Effector memory CD4-positive, alpha-beta T cell (primary cell): ENCODE data around the gene NSG2.

Experiments
- DNase-seq, 3 donors: peaks; one replicate each; pipeline ENCODE4 v3.0.0-alpha.2; 2020
- H3K27ac ChIP-seq: 2 replicates; pipeline ENCODE4 v1.7.0; 2013; ENCODE audit warnings: mild to moderate bottlenecking, low read length, moderate library complexity; ENCODE audit not compliant: insufficient read depth, poor library complexity, severe bottlenecking
- H3K27me3 ChIP-seq: replicated peaks from 2 replicates; pipeline ENCODE4 v1.7.0; 2013; ENCODE audit warnings: mild to moderate bottlenecking, low read length; ENCODE audit not compliant: insufficient read depth, control insufficient read depth, poor library complexity, severe bottlenecking
- H3K36me3 ChIP-seq: 2 replicates; pipeline ENCODE4 v1.7.0; 2013; ENCODE audit warnings: mild to moderate bottlenecking, low read length, moderate library complexity; ENCODE audit not compliant: control insufficient read depth, insufficient read depth
- H3K4me1 ChIP-seq: 2 replicates; pipeline ENCODE4 v1.7.0; 2013; ENCODE audit warnings: low read length, mild to moderate bottlenecking; ENCODE audit not compliant: control insufficient read depth, insufficient read depth, poor library complexity, severe bottlenecking
- H3K4me3 ChIP-seq: 2 replicates; pipeline ENCODE4 v1.7.0; 2013; ENCODE audit warnings: low read length, low read depth, mild to moderate bottlenecking; ENCODE audit not compliant: insufficient read depth, poor library complexity, severe bottlenecking
- H3K9me3 ChIP-seq: 2 replicates; pipeline ENCODE4 v1.7.0; 2013; ENCODE audit warnings: mild to moderate bottlenecking, low read length, moderate library complexity; ENCODE audit not compliant: control insufficient read depth

NSG2 gene

GRCh38 chr5:174082286-174082685 lies 36.8 kb downstream of the NSG2 start:
- Histone ChIP-seq H3K4me3 (no peak overlapping the region), H3K27me3 (no peaks in the 10 kb centered on the region), H3K9me3 (no peaks in the 10 kb centered on the region), H3K4me1 (no peaks in the 10 kb centered on the region), H3K27ac (no peak overlapping the region), H3K36me3 (no peaks in the 10 kb centered on the region)
- DNase-seq: no peak

DNA sequence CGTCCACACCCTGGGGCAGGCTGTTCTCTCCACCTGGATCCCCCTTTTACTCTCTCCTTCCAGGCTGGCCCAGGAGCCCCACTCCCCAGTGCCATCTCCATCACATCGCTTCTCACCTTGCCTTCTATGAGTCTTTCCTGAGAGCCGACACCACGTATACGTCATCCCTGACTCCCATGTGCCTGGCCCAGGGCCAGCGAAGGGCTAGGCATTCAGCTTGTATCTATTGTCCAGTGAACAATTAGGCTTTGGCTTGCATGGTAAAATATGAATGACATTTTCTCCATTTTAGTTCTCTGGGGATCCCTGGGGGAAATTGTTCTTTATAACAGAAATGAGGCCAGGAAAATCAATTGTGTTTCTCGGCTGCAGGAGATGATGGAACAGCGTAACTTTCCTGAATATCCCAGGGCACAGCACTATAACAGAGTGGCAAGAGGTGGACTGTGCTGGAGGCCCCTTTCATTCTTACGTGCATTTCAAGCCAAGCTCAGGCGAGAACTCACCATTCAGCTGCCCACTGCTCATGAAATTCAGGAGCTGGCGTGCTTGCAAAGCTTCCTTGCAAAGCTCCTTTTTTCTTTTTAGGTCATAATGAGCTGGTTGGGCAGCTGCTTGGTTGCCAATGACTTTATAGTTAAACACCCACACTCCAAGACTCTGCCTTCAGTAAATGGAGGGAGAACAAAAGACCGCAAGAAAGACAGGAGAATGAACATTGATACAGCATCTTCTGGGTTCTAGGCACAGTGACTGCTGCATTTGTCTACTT lies 37.7 kb downstream of the NSG2 start:
- Histone ChIP-seq H3K9me3 (no peaks in the 10 kb centered on the region), H3K4me1 (no peaks in the 10 kb centered on the region), H3K36me3 (no peaks in the 10 kb centered on the region), H3K4me3 (no peak overlapping the region), H3K27ac (no peak overlapping the region), H3K27me3 (no peaks in the 10 kb centered on the region)
- no peak for DNase-seq

GRCh38 chr5:174084691-174085154 lies 39.2 kb downstream of the NSG2 start:
- no peak for DNase-seq
- Histone ChIP-seq H3K9me3 (no peaks in the 10 kb centered on the region), H3K27me3 (no peaks in the 10 kb centered on the region), H3K27ac (no peak overlapping the region), H3K36me3 (no peaks in the 10 kb centered on the region), H3K4me1 (no peaks in the 10 kb centered on the region), H3K4me3 (no peak overlapping the region)

GRCh38 chr5:174086751-174087150 lies 41.2 kb downstream of the NSG2 start:
- DNase-seq: no peak

DNA sequence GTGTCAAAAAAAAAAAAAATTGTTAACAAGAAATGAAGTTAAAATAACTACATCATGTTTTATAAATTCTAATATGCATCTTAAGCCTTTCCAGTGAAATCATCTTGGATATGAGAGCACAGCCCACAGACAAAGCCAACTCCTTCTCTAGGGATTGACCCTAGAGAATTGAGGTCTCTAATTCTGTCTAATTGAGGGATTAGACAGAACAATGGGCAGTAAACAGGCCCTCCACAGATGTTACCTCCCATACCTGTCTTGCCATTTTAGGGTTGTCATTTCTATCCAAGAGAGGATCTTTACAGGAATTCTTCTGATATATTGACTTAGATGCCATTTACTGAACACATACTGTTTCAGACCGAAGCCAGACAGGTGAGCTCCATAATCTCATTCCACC lies 42.3 kb downstream of the NSG2 start:
- Histone ChIP-seq H3K9me3 (no peaks in the 10 kb centered on the region), H3K27ac (no peak overlapping the region), H3K36me3 (no peaks in the 10 kb centered on the region), H3K27me3 (no peaks in the 10 kb centered on the region), H3K4me1 (no peaks in the 10 kb centered on the region), H3K4me3 (no peak overlapping the region)
- DNase-seq: no peak

More at GRCh38 chr5:174086751-174087150, 41.2 kb downstream of the NSG2 start:
- H3K4me3 ChIP-seq: no peak overlapping the region
- no peaks in the 10 kb centered on the region for H3K36me3 ChIP-seq
- H3K9me3 ChIP-seq: no peaks in the 10 kb centered on the region
- no peaks in the 10 kb centered on the region for H3K4me1 ChIP-seq
- no peaks in the 10 kb centered on the region for H3K27me3 ChIP-seq
- no peak overlapping the region for H3K27ac ChIP-seq

GRCh38 chr5:174090129-174090528 lies 44.6 kb downstream of the NSG2 start:
- H3K4me1 ChIP-seq: no peaks in the 10 kb centered on the region
- DNase-seq: no peak
- no peak overlapping the region for H3K4me3 ChIP-seq
- no peak overlapping the region for H3K27ac ChIP-seq
- no peaks in the 10 kb centered on the region for H3K9me3 ChIP-seq
- H3K27me3 ChIP-seq: no peaks in the 10 kb centered on the region
- no peaks in the 10 kb centered on the region for H3K36me3 ChIP-seq

DNA sequence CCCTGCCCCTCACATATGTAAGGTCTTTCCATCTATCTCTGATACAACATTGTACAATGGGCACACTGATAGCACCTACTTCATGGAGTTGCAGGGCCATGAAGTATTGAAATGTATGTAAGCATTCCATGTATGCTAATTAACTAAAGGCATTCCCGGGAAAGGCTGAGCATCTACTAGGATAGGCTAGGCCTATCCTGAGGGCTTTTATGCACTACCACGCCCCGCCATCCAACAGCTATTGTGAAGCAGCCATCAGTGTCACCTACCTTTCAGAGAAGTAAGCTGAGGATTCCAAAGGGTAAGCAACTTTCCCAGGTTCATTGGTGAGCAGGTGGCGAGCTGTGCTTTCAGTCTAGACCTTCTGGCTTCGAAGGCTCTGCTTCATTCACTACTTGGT lies 47.6 kb downstream of the NSG2 start:
- Histone ChIP-seq H3K4me1 (no peaks in the 10 kb centered on the region), H3K27ac (no peak overlapping the region), H3K36me3 (no peaks in the 10 kb centered on the region), H3K27me3 (no peaks in the 10 kb centered on the region), H3K9me3 (no peaks in the 10 kb centered on the region), H3K4me3 (no peak overlapping the region)
- DNase-seq: no peak

DNA sequence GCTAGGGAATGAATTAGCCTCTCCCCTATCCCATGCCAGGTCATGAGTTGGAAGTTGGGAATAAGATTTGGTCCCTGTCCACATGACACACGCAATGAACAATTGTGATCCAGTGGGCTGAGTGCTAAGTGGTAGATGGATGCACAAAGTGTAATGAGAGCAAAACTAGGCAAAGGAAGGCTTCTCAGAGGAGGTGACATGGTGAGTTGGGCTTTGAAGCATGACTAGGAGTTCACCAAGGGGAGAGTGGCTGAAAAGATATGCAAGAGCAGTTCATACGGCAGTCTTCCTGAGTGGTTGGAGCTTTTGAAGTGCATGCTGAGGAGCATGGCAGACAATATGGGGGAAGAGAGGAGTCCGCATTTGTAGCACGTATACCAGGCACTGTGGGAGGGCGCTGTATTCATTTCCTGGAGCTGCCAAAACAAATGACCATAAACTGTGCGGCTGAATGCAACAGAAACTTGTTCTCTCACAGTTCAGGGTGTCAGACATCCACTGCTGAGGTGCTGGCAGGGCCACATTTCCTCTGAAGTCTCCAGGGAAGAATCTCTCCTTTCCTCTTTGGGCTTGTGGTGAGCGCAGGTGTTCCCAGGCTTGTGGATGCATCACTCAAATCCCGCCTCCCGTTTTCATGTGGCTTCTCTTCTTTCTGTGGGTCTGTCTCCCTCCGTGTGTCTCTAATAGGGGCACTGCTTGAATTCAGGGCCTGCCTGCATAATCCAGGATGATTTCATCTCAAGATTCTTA lies 49.5 kb downstream of the NSG2 start:
- DNase-seq: no peak
- H3K4me1 ChIP-seq: no peaks in the 10 kb centered on the region

GRCh38 chr5:174096619-174097018 lies 51.1 kb downstream of the NSG2 start:
- Histone ChIP-seq H3K9me3 (no peaks in the 10 kb centered on the region), H3K4me3 (no peak overlapping the region), H3K36me3 (no peaks in the 10 kb centered on the region), H3K27me3 (no peaks in the 10 kb centered on the region), H3K27ac (no peak overlapping the region), H3K4me1 (no peaks in the 10 kb centered on the region)
- DNase-seq: no peak

More for the DNA sequence above, 49.5 kb downstream of the NSG2 start:
- Histone ChIP-seq H3K27me3 (no peaks in the 10 kb centered on the region), H3K36me3 (no peaks in the 10 kb centered on the region), H3K27ac (no peak overlapping the region), H3K4me3 (no peak overlapping the region), H3K9me3 (no peaks in the 10 kb centered on the region)

DNA sequence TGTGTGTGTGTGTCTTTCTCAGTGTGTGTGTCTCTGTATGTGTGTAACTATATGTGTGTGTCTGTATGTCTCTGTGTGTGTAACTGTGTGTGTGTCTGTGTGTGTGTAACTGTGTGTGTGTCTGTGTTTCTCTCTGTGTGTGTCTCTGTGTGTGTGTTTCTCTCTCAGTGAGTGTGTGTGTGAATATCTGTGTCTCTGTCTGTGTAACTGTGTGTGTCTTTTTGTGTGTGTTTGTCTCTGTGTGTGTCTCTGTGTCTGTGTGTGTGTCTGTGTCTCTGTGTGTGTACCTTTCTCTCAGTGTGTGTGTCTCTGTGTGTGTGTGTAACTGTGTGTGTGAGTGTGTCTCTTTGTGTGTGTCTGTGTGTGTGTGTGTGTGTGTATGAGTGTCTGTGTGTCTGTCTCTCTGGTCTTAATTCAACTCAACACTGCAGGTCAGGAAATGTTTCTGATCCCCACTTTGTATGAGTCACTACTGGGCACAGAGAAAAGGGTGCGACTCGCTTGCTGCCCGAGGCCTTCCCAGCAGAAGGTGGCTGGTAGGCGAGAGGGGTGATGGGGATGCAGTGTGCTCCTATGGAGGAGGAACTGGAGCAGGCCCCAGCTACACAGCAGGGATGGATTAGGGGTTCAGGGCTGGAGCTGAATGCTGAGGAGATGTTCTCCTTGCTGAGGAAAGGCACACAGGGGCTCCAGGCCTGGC lies 52.1 kb downstream of the NSG2 start:
- no peak for DNase-seq
- Histone ChIP-seq H3K4me1 (no peaks in the 10 kb centered on the region), H3K9me3 (no peaks in the 10 kb centered on the region), H3K27me3 (no peaks in the 10 kb centered on the region), H3K27ac (no peak overlapping the region), H3K4me3 (no peak overlapping the region), H3K36me3 (no peaks in the 10 kb centered on the region)
